Smooth muscle cell of the coronary artery (primary cell): Measurements from ENCODE around the gene MYCBPAP. TPM values are rescaled to one million over a fixed set of nuclear protein-coding genes. Genes with fewer than 3 reads are reported as not detected.

Experiments used
- total RNA-seq: library from RNA; depleted of rRNA; stranded (reverse); fragments of >200 nt; gene quantifications from 2 replicates; pipeline ENCODE4 v1.2.3, GENCODE V29; 2014; ENCODE audit warnings: low replicate concordance

Gene MYCBPAP, protein sequence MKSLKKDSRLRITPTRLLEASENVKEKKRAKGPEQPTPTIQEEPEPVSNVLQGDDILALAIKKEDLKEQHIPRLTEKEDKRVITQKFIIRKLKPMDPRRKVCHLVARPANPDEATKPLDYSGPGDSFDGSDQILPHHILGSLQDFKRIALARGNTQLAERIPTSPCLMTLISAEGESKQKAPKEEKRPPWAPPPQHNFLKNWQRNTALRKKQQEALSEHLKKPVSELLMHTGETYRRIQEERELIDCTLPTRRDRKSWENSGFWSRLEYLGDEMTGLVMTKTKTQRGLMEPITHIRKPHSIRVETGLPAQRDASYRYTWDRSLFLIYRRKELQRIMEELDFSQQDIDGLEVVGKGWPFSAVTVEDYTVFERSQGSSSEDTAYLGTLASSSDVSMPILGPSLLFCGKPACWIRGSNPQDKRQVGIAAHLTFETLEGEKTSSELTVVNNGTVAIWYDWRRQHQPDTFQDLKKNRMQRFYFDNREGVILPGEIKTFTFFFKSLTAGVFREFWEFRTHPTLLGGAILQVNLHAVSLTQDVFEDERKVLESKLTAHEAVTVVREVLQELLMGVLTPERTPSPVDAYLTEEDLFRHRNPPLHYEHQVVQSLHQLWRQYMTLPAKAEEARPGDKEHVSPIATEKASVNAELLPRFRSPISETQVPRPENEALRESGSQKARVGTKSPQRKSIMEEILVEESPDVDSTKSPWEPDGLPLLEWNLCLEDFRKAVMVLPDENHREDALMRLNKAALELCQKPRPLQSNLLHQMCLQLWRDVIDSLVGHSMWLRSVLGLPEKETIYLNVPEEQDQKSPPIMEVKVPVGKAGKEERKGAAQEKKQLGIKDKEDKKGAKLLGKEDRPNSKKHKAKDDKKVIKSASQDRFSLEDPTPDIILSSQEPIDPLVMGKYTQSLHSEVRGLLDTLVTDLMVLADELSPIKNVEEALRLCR
- 0.15 and 4.1 TPM in 2 replicates for total RNA-seq

GRCh38 chr17:50507871-50508572 is at the start of gene MYCBPAP:
Gene MYCBPAP (plus strand): TSS chr17:50508439. CDS start chr17:50508675, 236 bp downstream.

DNA sequence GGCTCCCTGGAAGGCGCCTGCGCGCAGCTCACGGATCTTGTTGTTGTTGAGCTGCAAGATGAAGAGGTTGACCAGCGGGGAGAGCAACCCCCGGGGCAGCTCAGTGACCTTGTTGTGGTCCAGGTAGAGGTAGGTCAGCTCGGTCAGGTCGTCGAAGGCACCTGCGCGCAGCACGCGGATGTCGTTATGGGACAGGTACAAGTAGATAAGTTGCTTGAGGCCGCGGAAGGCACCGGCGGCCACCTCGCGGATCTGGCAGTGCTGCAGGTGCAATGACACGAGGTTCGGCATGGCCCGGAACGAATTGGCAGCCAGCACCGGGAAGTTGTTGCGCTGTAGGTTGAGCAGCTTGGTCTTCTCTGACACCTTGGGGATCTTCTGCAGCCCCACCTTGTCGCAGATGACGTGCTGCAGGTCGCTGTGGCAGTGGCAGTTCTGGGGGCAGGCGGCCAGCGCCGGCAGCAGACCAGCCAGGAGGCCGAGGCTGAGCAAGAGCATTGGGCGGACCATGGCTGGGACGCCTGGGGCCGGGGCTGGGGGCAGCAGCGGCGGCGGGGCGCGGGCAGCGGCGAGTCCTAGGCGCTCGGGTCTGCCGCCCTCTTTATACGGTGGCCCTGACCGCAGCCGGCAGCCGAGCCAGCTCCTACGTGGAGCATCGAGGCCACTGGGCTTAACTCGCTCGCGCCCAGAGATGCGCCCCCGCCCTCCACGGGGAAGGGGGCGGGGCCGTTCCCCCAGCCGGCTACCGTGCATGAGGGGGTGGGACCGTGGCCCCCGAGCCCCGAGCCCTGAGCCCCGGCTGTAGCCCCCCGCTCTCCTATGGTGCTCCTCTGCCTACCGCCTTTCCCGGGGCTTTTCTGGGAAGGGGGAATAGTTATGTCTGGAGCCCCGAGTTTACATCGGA is 39.7 kb upstream of the MYCBPAP start, which contains the start of gene CHAD:
TSS of gene CHAD (minus strand) at position 577 of the 904 bp plus-strand sequence. CDS start at position 510, 67 bp downstream.

GRCh38 chr17:50478391-50479381 is 29.6 kb upstream of the MYCBPAP start, which contains the start of gene RSAD1:
Gene RSAD1 (plus strand): TSS chr17:50478860. CDS start chr17:50478885, 25 bp downstream.

GRCh38 chr17:50532452-50533024 is 24.3 kb downstream of the MYCBPAP start, which contains the start of gene EPN3:
Gene EPN3 (plus strand): TSS chr17:50532735. CDS start chr17:50536557, 3,822 bp downstream.

DNA sequence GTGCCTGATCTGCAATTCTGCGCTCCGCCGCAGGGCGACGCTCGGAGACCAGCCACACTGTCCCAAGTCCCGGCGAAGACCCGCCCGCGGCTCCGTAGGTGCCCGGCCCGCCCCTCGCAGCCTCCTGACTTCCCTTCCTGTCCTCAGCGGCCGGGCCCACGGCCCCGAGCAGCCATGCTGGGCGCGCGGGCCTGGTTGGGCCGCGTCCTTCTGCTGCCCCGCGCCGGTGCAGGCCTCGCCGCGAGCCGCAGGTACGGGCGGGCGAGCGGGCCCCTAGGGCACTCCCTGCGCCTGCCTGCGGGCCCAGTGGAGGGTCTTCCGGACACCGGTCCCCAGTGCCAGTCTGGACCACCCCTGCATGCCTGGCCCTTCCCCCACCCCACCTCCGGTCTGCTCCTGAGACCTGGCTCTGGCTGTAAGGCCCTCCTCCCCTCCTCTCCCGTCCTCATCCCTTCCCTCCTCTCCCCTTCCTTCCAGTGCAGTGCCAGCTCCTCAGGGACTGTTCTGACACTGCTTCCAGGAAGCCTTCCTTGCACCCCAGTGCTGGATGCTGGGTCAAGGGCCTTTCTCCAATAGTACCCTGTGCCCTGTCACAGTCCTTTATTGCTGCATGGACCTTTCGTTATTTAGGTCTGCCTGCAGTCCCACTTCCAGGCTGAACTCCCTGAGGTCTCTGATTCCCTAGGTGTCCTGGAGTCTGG is 38.9 kb downstream of the MYCBPAP start, which contains the start of gene SPATA20:
TSS of gene SPATA20 (plus strand) at position 140 of the 701 bp plus-strand sequence. CDS start at position 175, 35 bp downstream.

GRCh38 chr17:50560185-50560824 is 52.1 kb downstream of the MYCBPAP start, which contains the start of gene CACNA1G:
Gene CACNA1G (plus strand): TSS chr17:50560715. CDS start chr17:50561460, 745 bp downstream.

Other genes with a start within 250 kb of the MYCBPAP start
- 0.12 and 0.15 TPM in 2 replicates for gene TMEM92, start 234.0 kb upstream of the MYCBPAP start, total RNA-seq
- gene XYLT2, start 162.3 kb upstream of the MYCBPAP start, total RNA-seq: 49.4 and 53.1 TPM in 2 replicates
- 63.7 and 77.1 TPM in 2 replicates for gene MRPL27, start 135.3 kb upstream of the MYCBPAP start, total RNA-seq
- gene EME1, start 135.2 kb upstream of the MYCBPAP start, total RNA-seq: 0.59 and 2.6 TPM in 2 replicates
- 98.9 and 209 TPM in 2 replicates for gene LRRC59, start 110.9 kb upstream of the MYCBPAP start, total RNA-seq
- 23.2 and 71.8 TPM in 2 replicates for gene ACSF2, start 82.2 kb upstream of the MYCBPAP start, total RNA-seq
- gene CHAD, start 39.6 kb upstream of the MYCBPAP start, total RNA-seq: not detected in 2 replicates
- gene RSAD1, start 29.6 kb upstream of the MYCBPAP start, total RNA-seq: 14.7 and 14.9 TPM in 2 replicates
- gene EPN3, start 24.3 kb downstream of the MYCBPAP start, total RNA-seq: under 0.01 TPM in 2 replicates
- gene SPATA20, start 38.7 kb downstream of the MYCBPAP start, total RNA-seq: 46.3 and 50.1 TPM in 2 replicates
- under 0.01 and 4.8 TPM in 2 replicates for gene CACNA1G, start 52.3 kb downstream of the MYCBPAP start, total RNA-seq
- 4.0 and 13.6 TPM in 2 replicates for gene ABCC3, start 126.4 kb downstream of the MYCBPAP start, total RNA-seq
- 18.7 and 20.1 TPM in 2 replicates for gene ANKRD40, start 199.5 kb downstream of the MYCBPAP start, total RNA-seq
- 14.2 and 25.9 TPM in 2 replicates for gene LUC7L3, start 211.2 kb downstream of the MYCBPAP start, total RNA-seq